Measurements from ENCODE around the gene POLDIP2.
A peak's percentile ranks its signal among the peaks of the same experiment; 100 is the strongest.

Gene POLDIP2

DNA sequence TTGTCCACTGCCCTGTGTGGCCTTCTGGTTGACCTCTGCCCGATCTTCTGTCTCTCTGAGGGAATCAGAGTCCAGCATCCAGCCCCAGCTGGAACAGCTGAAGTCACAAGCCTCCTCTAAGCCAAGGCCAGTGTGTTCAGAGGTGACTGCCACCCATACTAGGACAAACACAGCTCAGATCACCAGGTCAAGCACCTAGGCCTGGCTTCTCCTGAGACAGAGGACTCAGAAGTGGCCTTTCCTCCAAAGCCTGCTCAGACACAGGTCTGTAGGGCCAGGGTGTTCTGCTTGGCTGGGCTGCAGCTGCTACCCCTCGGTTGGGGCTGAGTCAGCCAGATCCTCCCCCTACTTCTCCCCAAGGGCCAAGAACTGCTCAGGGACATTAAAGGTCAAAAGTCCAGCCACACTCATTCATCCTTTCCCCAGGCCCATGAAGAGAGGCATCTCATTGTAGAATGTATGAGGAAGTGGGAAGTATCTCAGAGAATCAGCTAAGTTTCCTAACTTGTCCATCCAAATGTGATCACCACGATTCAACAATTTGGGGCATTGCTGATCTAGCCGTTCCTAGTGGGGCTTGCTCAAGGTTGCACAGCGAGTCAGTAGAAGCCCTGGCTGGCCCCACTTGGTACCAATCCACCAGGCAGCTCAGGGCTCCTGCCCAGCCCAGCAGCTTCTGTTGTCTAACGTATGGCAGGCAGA is 41.1 kb upstream of the POLDIP2 start:
- Histone ChIP-seq H3K27ac (ENCODE audit: low read depth, low read length) (no peak overlapping the region), H3K9ac (ENCODE audit: low read length in 5 of 5) (peak overlapping the region in 2 of 5 donors; percentile 4 to 36), H3K4me3 (ENCODE audit: low read depth in 1 of 5, low read length in 5 of 5) (no peak overlapping the region)

DNA sequence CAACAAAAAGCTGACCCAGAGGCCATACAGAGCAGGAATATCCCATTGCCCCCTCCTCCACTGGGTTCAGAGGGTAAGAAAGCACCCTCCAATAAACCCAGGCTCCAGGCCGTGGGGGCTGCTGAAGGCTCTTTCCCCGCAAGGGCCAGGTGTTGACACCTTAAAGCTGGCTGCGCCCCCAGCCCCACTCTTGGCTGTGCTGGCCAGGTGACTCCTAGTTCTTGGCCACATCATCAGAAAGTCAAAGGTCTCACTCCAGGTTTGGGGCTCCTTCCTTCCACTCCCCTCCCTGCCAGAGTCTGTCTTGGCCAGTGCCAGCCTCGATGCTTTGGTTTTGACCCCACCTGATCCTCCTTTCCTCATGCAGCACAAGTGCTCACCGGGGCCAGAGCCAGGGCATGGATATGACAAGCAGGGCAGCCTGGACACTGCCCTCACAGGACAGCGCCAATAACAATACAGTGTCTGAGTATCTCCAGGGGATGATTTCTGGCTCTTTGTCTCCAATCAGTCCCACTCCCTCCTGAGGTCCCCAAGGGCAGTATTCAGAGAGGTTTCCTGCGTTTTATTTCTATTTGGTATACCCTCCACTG is 40.5 kb upstream of the POLDIP2 start:
- no peaks in the 10 kb centered on the region for H3K9me3 ChIP-seq (ENCODE audit: control insufficient read depth in 5 of 5, low read length in 5 of 5)
- peaks cover 8 to 41% (median 31%) of the 10 kb centered on the region in 5 donors for H3K4me1 ChIP-seq (ENCODE audit: control insufficient read depth in 5 of 5, insufficient read depth in 5 of 5, low read length in 5 of 5)
- H3K27me3 ChIP-seq (ENCODE audit: control insufficient read depth in 5 of 5, insufficient read depth in 4 of 5, low read length in 5 of 5): no peaks in the 10 kb centered on the region
- peak overlapping the region in 2 of 5 donors; percentile 4 to 36 for H3K9ac ChIP-seq (ENCODE audit: low read length in 5 of 5)
- no peak overlapping the region for H3K4me3 ChIP-seq (ENCODE audit: low read depth in 1 of 5, low read length in 5 of 5)
- peaks cover 3 to 55% (median 34%) of the 10 kb centered on the region in 5 donors for H3K36me3 ChIP-seq (ENCODE audit: control insufficient read depth in 5 of 5, insufficient read depth in 5 of 5, low read length in 5 of 5)
- peak overlapping the region; percentile 46 for H3K27ac ChIP-seq (ENCODE audit: low read depth, low read length)

More for the DNA sequence above, 41.1 kb upstream of the POLDIP2 start:
- peaks cover 8 to 47% (median 33%) of the 10 kb centered on the region in 5 donors for H3K4me1 ChIP-seq (ENCODE audit: control insufficient read depth in 5 of 5, insufficient read depth in 5 of 5, low read length in 5 of 5)
- H3K9me3 ChIP-seq (ENCODE audit: control insufficient read depth in 5 of 5, low read length in 5 of 5): no peaks in the 10 kb centered on the region
- H3K27me3 ChIP-seq (ENCODE audit: control insufficient read depth in 5 of 5, insufficient read depth in 4 of 5, low read length in 5 of 5): no peaks in the 10 kb centered on the region
- H3K36me3 ChIP-seq (ENCODE audit: control insufficient read depth in 5 of 5, insufficient read depth in 5 of 5, low read length in 5 of 5): peaks cover 3 to 57% (median 35%) of the 10 kb centered on the region in 5 donors

DNA sequence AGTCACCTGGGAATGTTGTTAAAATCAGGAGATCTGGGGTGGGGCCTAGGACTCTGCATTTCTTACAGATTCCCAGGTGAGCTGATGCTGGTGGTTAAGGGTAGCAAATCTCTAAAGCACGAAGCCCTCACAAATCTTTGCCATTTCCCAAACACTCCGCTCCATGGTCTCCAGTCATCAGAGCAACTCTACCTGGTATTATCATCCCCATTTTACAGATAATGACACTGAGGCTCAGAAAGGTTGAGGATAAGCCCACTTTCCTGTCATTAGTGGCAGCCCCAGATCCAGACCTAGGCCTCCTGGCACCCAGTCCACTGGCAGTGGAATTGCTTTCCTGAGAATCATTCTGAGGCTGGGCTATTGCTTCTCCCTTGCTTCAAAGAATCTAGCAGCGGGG is 39.9 kb upstream of the POLDIP2 start:
- Histone ChIP-seq H3K4me3 (ENCODE audit: low read depth in 1 of 5, low read length in 5 of 5) (no peak overlapping the region), H3K27ac (ENCODE audit: low read depth, low read length) (no peak overlapping the region), H3K4me1 (ENCODE audit: control insufficient read depth in 5 of 5, insufficient read depth in 5 of 5, low read length in 5 of 5) (peaks cover 7 to 36% (median 29%) of the 10 kb centered on the region in 5 donors), H3K36me3 (ENCODE audit: control insufficient read depth in 5 of 5, insufficient read depth in 5 of 5, low read length in 5 of 5) (peaks cover 3 to 55% (median 31%) of the 10 kb centered on the region in 5 donors), H3K9me3 (ENCODE audit: control insufficient read depth in 5 of 5, low read length in 5 of 5) (no peaks in the 10 kb centered on the region), H3K9ac (ENCODE audit: low read length in 5 of 5) (no peak overlapping the region), H3K27me3 (ENCODE audit: control insufficient read depth in 5 of 5, insufficient read depth in 4 of 5, low read length in 5 of 5) (no peaks in the 10 kb centered on the region)

DNA sequence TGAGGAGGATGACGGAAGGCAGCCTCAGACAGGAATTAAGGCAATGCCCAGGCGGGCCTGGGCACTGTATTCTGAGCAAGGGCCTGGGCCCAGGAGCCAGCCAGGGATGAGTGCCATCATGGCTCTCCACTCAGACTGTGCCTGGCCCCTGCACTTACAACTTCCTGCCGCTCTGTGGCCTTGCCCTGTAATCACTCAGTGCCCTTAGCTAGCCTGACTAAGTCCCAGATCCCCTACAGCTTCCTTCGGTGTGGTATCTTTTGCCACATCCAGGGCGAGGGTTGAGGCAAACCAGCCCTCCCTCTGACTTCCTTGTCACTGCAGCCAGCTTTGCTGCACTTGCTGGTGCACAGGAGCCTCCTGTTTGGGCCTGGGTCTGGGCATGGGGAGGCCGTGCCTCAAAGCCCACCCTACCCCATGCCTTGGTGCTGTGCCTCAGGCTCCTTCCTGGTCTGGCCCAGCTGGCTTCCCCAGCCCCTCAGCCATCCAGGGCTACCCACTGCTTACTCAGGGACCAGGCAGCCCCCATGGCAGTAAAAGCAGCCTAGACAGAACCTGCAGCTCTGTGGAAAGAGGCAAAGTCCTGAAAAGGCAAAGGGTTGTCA is 39.4 kb upstream of the POLDIP2 start:
- Histone ChIP-seq H3K4me3 (ENCODE audit: low read depth in 1 of 5, low read length in 5 of 5) (no peak overlapping the region), H3K9me3 (ENCODE audit: control insufficient read depth in 5 of 5, low read length in 5 of 5) (no peaks in the 10 kb centered on the region), H3K36me3 (ENCODE audit: control insufficient read depth in 5 of 5, insufficient read depth in 5 of 5, low read length in 5 of 5) (peaks cover 3 to 50% (median 31%) of the 10 kb centered on the region in 5 donors), H3K9ac (ENCODE audit: low read length in 5 of 5) (no peak overlapping the region), H3K4me1 (ENCODE audit: control insufficient read depth in 5 of 5, insufficient read depth in 5 of 5, low read length in 5 of 5) (peaks cover 7 to 31% (median 24%) of the 10 kb centered on the region in 5 donors), H3K27me3 (ENCODE audit: control insufficient read depth in 5 of 5, insufficient read depth in 4 of 5, low read length in 5 of 5) (no peaks in the 10 kb centered on the region), H3K27ac (ENCODE audit: low read depth, low read length) (no peak overlapping the region)

DNA sequence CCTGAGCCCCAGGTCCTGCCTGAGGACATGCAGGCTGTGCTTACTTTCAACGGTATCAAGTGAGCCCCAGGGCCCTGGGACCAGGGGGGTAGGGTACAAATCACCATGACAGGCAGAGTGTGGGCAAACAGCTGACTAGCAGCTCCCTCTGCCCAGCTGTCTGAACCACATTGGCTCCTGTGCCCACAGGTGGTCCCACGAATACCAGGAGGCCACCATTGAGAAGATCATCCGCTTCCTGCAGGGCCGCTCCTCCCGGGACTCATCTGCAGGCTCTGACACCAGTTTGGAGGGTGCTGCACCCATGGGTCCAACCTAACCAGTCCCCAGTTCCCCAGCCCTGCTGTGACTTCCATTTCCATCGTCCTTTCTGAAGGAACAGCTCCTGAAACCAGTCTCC is 38.6 kb upstream of the POLDIP2 start:
- peaks cover 7 to 31% (median 24%) of the 10 kb centered on the region in 5 donors for H3K4me1 ChIP-seq (ENCODE audit: control insufficient read depth in 5 of 5, insufficient read depth in 5 of 5, low read length in 5 of 5)
- no peak overlapping the region for H3K4me3 ChIP-seq (ENCODE audit: low read depth in 1 of 5, low read length in 5 of 5)
- H3K9ac ChIP-seq (ENCODE audit: low read length in 5 of 5): no peak overlapping the region
- H3K27ac ChIP-seq (ENCODE audit: low read depth, low read length): no peak overlapping the region
- no peaks in the 10 kb centered on the region for H3K9me3 ChIP-seq (ENCODE audit: control insufficient read depth in 5 of 5, low read length in 5 of 5)
- peaks cover 1 to 48% (median 35%) of the 10 kb centered on the region in 5 donors for H3K36me3 ChIP-seq (ENCODE audit: control insufficient read depth in 5 of 5, insufficient read depth in 5 of 5, low read length in 5 of 5)
- no peaks in the 10 kb centered on the region for H3K27me3 ChIP-seq (ENCODE audit: control insufficient read depth in 5 of 5, insufficient read depth in 4 of 5, low read length in 5 of 5)

DNA sequence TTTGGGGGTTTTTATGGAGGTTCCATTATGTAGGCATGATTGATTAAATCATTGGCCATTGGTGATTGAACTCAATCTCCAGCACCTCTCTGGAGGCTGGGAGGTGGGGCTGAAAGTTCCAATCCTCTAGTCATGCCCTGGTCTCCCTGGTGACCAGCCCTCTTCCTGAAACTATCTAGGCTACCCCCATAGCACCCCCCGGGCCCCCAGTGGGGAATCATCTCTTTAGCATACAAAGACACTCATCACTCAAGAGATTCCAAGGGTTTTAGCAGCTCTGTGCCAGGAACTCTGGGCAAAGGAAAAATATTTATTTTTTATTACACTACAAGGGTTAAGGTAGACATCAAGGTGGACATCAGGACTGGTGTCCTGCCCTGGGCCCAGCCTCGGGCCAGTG is 38.1 kb upstream of the POLDIP2 start:
- Histone ChIP-seq H3K4me3 (ENCODE audit: low read depth in 1 of 5, low read length in 5 of 5) (no peak overlapping the region), H3K27me3 (ENCODE audit: control insufficient read depth in 5 of 5, insufficient read depth in 4 of 5, low read length in 5 of 5) (no peaks in the 10 kb centered on the region), H3K9me3 (ENCODE audit: control insufficient read depth in 5 of 5, low read length in 5 of 5) (no peaks in the 10 kb centered on the region), H3K4me1 (ENCODE audit: control insufficient read depth in 5 of 5, insufficient read depth in 5 of 5, low read length in 5 of 5) (peaks cover 7 to 30% (median 24%) of the 10 kb centered on the region in 5 donors), H3K27ac (ENCODE audit: low read depth, low read length) (no peak overlapping the region), H3K9ac (ENCODE audit: low read length in 5 of 5) (no peak overlapping the region), H3K36me3 (ENCODE audit: control insufficient read depth in 5 of 5, insufficient read depth in 5 of 5, low read length in 5 of 5) (peaks cover 3 to 48% (median 36%) of the 10 kb centered on the region in 5 donors)

DNA sequence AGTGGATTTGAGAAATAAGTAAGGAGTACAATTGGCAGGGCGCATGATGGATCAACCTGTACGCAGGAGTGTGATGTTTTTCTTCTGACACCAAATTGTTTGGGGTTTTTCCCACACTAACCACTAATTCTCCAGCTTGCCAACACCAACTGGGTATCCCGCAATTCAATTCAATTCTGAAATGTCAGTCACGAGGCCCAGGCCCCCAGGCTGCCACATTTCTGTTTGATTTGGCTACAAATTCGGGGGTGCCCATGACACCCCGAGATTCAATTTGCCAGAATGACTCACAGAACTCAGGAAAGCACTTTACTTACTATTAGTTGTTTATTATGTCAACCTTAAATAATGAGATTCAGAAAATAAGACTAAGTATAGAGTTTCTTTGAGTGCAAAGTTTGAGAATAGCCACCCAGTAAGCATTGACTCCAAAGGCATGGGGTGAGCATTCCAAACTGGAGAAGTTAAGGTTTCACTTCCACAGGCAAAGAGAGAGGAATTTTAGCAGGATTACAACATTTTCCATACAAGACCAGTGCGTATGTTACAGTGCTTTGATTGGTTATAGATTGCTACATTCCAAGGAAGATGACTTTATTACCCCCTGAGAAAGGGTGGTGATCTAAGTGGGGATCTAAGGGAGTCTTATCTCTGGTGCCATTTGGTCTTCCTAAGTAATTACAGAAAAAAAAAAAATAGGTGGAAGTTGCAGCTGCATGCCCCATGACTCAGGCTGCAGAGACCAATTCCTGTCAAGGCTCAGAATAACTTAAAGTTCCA is 37.2 kb upstream of the POLDIP2 start:
- Histone ChIP-seq H3K4me3 (ENCODE audit: low read depth in 1 of 5, low read length in 5 of 5) (no peak overlapping the region), H3K27me3 (ENCODE audit: control insufficient read depth in 5 of 5, insufficient read depth in 4 of 5, low read length in 5 of 5) (no peaks in the 10 kb centered on the region), H3K27ac (ENCODE audit: low read depth, low read length) (no peak overlapping the region), H3K4me1 (ENCODE audit: control insufficient read depth in 5 of 5, insufficient read depth in 5 of 5, low read length in 5 of 5) (peaks cover 7 to 30% (median 23%) of the 10 kb centered on the region in 5 donors), H3K9me3 (ENCODE audit: control insufficient read depth in 5 of 5, low read length in 5 of 5) (no peaks in the 10 kb centered on the region), H3K36me3 (ENCODE audit: control insufficient read depth in 5 of 5, insufficient read depth in 5 of 5, low read length in 5 of 5) (peaks cover 3 to 48% (median 38%) of the 10 kb centered on the region in 5 donors), H3K9ac (ENCODE audit: low read length in 5 of 5) (no peak overlapping the region)

DNA sequence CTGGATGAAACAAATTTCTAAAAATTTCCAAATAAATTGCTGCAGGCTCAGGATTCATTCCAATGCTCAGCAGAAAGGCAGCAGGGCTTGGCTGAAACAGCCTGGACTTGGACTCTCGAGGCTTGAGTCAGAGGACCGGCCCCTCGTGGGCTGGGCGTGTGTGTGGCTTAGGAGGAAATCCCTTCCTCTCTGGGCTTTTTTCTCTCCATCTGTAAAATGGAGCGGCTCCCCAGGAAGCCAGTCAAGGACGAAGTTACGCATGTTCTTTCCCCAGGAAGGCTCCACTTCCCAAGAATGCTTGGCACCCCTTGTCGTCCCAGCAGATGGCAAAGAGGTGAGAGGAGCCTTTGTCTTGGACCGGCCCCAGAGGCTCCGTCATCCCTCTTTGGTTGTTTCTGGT is 35.2 kb upstream of the POLDIP2 start:
- Histone ChIP-seq H3K4me1 (ENCODE audit: control insufficient read depth in 5 of 5, insufficient read depth in 5 of 5, low read length in 5 of 5) (peaks cover 0 to 11% (median 3%) of the 10 kb centered on the region in 5 donors), H3K4me3 (ENCODE audit: low read depth in 1 of 5, low read length in 5 of 5) (no peak overlapping the region), H3K27ac (ENCODE audit: low read depth, low read length) (no peak overlapping the region), H3K36me3 (ENCODE audit: control insufficient read depth in 5 of 5, insufficient read depth in 5 of 5, low read length in 5 of 5) (peaks cover 9 to 48% (median 33%) of the 10 kb centered on the region in 5 donors), H3K9me3 (ENCODE audit: control insufficient read depth in 5 of 5, low read length in 5 of 5) (no peaks in the 10 kb centered on the region), H3K27me3 (ENCODE audit: control insufficient read depth in 5 of 5, insufficient read depth in 4 of 5, low read length in 5 of 5) (no peaks in the 10 kb centered on the region), H3K9ac (ENCODE audit: low read length in 5 of 5) (no peak overlapping the region)

DNA sequence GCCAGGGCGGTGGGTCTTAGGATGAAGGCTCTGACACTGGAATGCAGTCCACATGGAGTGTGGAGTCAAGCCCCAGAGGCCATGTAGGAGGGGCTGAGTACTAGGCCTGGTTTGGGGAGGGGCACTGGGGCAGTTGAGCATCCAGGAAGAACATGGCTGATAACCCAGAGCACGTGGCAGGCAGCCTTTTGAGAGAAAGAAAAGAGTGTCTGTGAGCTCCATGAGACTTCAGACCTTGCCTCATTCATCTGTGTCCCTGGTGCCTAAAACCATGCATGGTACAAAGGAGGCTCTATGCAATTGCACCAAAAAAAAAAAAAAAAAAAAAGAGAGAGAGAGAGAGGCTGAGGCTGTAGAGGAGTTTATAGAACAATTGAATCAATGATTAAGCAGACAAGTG is 34.1 kb upstream of the POLDIP2 start:
- Histone ChIP-seq H3K4me1 (ENCODE audit: control insufficient read depth in 5 of 5, insufficient read depth in 5 of 5, low read length in 5 of 5) (peaks cover 0 to 3% (median 0%) of the 10 kb centered on the region in 5 donors), H3K9ac (ENCODE audit: low read length in 5 of 5) (no peak overlapping the region), H3K4me3 (ENCODE audit: low read depth in 1 of 5, low read length in 5 of 5) (no peak overlapping the region), H3K27ac (ENCODE audit: low read depth, low read length) (no peak overlapping the region), H3K36me3 (ENCODE audit: control insufficient read depth in 5 of 5, insufficient read depth in 5 of 5, low read length in 5 of 5) (peaks cover 9 to 42% (median 33%) of the 10 kb centered on the region in 5 donors), H3K9me3 (ENCODE audit: control insufficient read depth in 5 of 5, low read length in 5 of 5) (no peaks in the 10 kb centered on the region), H3K27me3 (ENCODE audit: control insufficient read depth in 5 of 5, insufficient read depth in 4 of 5, low read length in 5 of 5) (no peaks in the 10 kb centered on the region)
